GM18870 (cell line): Measurements from ENCODE around the gene FBXW9.
"Not testable (repeated sequence)": the region's sequence is repeated elsewhere in the genome, so short reads cannot be mapped to it uniquely, and the experiment has no call there.

Experiments used
- ATAC-seq: cut with Tn5 transposase; IDR thresholded peaks from one replicate; pipeline ENCODE4 v1.9.1; 2021; ENCODE audit warnings: moderate library complexity; ENCODE audit not compliant: unreplicated experiment

Gene FBXW9

GRCh38 chr19:12715929-12716328 is 19.5 kb upstream of the FBXW9 start:
- no peak for ATAC-seq

GRCh38 chr19:12715102-12715501 is 18.7 kb upstream of the FBXW9 start:
- no peak for ATAC-seq

- not testable (repeated sequence) for ATAC-seq
Observed at GRCh38 chr19:12713304-12713703, 16.9 kb upstream of the FBXW9 start.

- not testable (repeated sequence) for ATAC-seq
Observed at GRCh38 chr19:12712077-12712476, 15.6 kb upstream of the FBXW9 start.

GRCh38 chr19:12711187-12711586 is 14.8 kb upstream of the FBXW9 start:
- ATAC-seq: no peak

- no peak for ATAC-seq
Observed at GRCh38 chr19:12708641-12709040, 12.2 kb upstream of the FBXW9 start.

GRCh38 chr19:12706332-12706718 is 9.9 kb upstream of the FBXW9 start:
- no peak for ATAC-seq

GRCh38 chr19:12705654-12706331 is 9.4 kb upstream of the FBXW9 start:
- no peak for ATAC-seq

- ATAC-seq: no peak
Observed at GRCh38 chr19:12705169-12705568, 8.7 kb upstream of the FBXW9 start.

- ATAC-seq: no peak
Observed at GRCh38 chr19:12703046-12703445, 6.6 kb upstream of the FBXW9 start.

GRCh38 chr19:12701596-12702282 is 5.3 kb upstream of the FBXW9 start:
- no peak for ATAC-seq

- ATAC-seq: no peak
Observed at GRCh38 chr19:12698138-12698537, 1.7 kb upstream of the FBXW9 start.

- ATAC-seq: not testable (repeated sequence)
Observed at GRCh38 chr19:12697425-12697824, 994 bp upstream of the FBXW9 start.

- no peak for ATAC-seq
Observed at GRCh38 chr19:12695997-12696365, 450 bp downstream of the FBXW9 start.

GRCh38 chr19:12695514-12695913 is 917 bp downstream of the FBXW9 start:
- no peak for ATAC-seq

GRCh38 chr19:12695096-12695495 is 1.3 kb downstream of the FBXW9 start:
- no peak for ATAC-seq

- no peak for ATAC-seq
Observed at GRCh38 chr19:12694641-12695040, 1.8 kb downstream of the FBXW9 start.

- no peak for ATAC-seq
Observed at GRCh38 chr19:12692960-12693359, 3.5 kb downstream of the FBXW9 start.

GRCh38 chr19:12689581-12690216 is 6.7 kb downstream of the FBXW9 start:
- no peak for ATAC-seq

GRCh38 chr19:12689012-12689411 is 7.4 kb downstream of the FBXW9 start:
- no peak for ATAC-seq

GRCh38 chr19:12687496-12688196 is 8.8 kb downstream of the FBXW9 start, which contains the start of gene GNG14:
Gene GNG14 (plus strand): TSS chr19:12687998. CDS start chr19:12688049, 51 bp downstream.
- no peak for ATAC-seq
